Measurements from ENCODE around the gene CTSO.

DNA sequence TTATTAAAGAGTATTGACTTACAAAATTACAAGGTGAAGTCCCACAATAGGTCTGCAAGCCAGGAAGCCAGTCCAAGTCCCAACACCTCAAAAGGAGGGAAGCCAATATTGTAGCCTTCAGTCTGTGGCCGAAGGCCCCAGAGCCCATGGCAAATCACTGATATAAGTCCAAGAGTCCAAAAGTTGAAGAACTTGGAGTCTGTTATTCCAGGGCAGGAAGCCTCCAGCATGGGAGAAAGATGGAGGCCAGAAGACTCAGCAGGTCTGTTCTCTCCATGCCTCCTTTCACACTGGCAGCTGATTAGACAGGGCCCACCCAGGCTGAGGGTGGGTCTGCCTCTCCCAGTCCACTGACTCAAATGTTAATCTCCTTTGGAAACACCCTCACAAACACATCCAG, 32.1 kb downstream of the CTSO start:
- TF ChIP-seq, protein P1, sequence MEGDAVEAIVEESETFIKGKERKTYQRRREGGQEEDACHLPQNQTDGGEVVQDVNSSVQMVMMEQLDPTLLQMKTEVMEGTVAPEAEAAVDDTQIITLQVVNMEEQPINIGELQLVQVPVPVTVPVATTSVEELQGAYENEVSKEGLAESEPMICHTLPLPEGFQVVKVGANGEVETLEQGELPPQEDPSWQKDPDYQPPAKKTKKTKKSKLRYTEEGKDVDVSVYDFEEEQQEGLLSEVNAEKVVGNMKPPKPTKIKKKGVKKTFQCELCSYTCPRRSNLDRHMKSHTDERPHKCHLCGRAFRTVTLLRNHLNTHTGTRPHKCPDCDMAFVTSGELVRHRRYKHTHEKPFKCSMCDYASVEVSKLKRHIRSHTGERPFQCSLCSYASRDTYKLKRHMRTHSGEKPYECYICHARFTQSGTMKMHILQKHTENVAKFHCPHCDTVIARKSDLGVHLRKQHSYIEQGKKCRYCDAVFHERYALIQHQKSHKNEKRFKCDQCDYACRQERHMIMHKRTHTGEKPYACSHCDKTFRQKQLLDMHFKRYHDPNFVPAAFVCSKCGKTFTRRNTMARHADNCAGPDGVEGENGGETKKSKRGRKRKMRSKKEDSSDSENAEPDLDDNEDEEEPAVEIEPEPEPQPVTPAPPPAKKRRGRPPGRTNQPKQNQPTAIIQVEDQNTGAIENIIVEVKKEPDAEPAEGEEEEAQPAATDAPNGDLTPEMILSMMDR (conservative IDR thresholded peaks at IDR 0.05) = no peak
- TF ChIP-seq ZFX (IDR thresholded peaks at IDR 0.05) = no peak
